ENCODE results near the gene AP1G2.

The AP1G2 gene

GRCh38 chr14:23559010-23559925 lies 8.3 kb downstream of the AP1G2 start:
- DNase-seq (ENCODE audit: low spot score): peak; percentile 61

GRCh38 chr14:23558346-23559009 lies 9.1 kb downstream of the AP1G2 start:
- no peak for FAIRE-seq
- no peak for DNase-seq (ENCODE audit: low spot score)

More at GRCh38 chr14:23559010-23559925, 8.3 kb downstream of the AP1G2 start:
- no peak for FAIRE-seq

DNA sequence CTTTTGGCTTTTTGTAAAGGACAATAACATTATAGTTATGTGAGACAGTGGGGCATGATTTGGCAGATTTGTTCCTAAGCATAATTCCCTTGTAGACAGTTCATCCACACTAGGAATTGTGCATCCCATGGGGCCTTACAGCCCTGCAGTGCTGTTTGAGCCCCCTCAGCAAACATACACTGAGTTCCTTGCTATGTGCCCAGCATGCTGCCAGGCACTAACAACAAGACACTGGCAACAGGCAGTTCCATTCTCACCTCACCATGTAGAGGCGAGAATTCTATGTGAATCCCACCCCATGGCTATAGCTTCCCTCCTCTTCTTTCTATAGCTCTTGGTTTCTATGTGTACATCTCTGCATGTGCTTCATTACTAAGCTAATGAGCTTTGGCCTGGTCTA lies 9.6 kb downstream of the AP1G2 start:
- no peak for FAIRE-seq

GRCh38 chr14:23557521-23557920 lies 10.1 kb downstream of the AP1G2 start:
- DNase-seq (ENCODE audit: low spot score): no peak
- no peak for FAIRE-seq

More for the DNA sequence above, 9.6 kb downstream of the AP1G2 start:
- no peak for DNase-seq (ENCODE audit: low spot score)

DNA sequence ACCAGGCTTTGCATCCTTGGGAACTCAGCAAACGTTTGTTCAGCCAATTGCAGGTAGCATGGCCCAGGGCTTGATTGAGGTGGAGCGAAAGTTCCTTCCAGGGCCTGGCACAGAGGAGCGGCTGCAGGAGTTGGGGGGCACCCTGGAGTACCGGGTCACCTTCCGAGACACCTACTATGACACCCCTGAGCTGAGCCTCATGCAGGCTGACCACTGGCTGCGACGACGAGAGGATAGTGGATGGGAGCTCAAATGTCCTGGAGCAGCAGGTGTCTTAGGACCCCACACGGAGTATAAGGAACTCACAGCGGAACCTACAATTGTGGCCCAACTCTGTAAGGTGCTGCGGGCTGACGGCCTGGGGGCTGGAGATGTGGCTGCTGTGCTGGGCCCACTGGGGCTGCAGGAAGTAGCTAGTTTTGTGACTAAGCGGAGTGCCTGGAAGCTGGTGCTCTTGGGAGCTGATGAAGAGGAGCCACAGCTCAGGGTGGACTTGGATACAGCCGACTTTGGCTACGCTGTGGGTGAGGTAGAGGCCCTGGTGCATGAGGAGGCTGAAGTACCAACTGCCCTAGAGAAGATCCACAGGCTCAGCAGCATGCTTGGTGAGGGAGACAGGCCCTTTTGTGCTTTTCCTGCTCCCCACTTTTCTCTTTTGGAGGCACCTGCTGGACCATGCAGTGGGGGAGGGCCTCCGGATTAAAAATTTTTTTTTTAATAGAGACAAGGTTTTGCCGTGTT lies 10.7 kb downstream of the AP1G2 start:
- FAIRE-seq (no peak), DNase-seq (ENCODE audit: low spot score) (no peak)

DNA sequence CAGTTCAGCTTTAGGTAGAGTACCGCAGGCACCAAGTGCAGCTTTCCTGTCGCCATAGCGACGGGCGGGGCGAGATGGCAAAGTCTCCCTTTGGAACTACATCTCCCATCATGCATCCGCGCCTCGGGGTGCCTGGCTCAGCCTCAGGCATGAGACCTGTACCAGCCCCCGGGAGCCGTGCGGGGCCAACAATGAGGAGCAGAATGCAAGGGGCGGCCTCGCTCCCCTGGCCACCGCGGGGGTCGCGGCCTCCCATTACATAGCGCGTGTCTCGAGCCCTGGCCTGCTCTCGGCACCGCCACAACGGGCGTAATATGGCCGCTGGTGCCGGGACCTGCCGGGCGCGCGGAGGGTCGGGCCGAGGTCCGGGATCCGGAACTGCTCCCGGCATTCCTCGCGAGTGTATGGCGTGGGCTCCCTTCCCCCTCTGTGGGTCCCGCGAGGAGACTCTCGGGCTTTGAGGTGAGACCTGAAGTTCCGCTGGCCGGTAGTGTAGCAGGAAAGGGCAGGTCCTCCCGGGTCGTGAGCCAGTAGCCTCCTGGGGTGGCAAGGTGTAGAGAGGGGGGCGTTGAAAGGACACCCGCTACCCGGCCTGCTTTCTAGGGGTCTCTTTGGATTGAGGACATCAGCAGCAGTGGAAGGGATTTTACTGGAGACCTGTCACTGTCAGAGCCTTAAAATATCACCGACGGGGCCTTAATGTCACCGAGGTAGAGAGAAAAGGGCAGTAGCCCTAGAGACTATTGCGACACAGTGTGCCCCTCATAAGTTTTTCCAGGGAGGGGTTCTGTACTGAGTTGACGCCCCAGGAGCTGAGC lies 11.5 kb downstream of the AP1G2 start, which contains the start of gene THTPA:
Gene THTPA (plus strand): TSS at position 390 of the 818 bp plus-strand sequence. CDS start 487 bp downstream, outside the sequence.
- DNase-seq (ENCODE audit: low spot score) (peak; percentile 92), FAIRE-seq (no peak)

- no peak for FAIRE-seq
- DNase-seq (ENCODE audit: low spot score): no peak
These were observed 12.1 kb downstream of the AP1G2 start for GRCh38 chr14:23555533-23555881.

DNA sequence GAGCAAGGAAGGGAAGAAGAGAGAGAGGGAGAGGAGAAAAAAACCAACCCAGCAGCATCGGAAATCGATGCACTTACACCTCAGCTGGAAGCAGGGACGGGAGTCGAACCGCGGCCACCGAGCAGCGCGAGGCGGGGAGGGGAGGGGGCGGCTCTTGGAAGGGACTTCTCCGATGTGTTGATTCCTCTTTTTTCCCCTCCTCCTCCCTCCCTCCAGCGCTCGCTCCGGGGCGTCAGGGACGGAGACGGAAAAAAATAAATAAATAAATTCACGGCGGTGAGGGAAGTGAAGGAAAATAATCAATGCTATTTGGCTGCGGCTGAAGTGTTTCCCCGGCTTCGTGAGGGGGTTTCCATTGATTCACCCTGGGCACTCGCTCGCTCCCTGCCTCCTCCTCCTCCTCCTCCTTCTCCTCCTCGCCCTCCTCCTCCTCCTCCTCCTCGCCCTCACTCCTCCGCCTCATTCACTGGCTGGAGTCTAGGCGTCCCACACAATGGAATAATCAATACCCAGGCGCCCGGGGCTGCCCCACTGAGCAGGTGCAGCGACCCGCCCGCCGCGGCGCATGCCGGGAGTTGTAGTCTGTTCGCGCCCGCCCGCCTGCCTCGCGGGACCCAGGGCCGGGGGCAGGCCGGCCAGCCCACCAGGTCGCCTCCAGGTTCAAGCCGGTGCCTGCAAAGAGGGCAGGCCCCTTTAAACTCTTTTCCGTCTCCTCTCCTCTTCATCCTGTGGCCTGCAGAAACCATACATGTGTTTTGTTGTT lies 16.1 kb downstream of the AP1G2 start, which contains the start of gene ZFHX2:
Gene ZFHX2 (minus strand): TSS at position 500 of the 763 bp plus-strand sequence. CDS start 16,440 bp downstream, outside the sequence.
- peak; percentile 94 for DNase-seq (ENCODE audit: low spot score)
- no peak for FAIRE-seq

DNA sequence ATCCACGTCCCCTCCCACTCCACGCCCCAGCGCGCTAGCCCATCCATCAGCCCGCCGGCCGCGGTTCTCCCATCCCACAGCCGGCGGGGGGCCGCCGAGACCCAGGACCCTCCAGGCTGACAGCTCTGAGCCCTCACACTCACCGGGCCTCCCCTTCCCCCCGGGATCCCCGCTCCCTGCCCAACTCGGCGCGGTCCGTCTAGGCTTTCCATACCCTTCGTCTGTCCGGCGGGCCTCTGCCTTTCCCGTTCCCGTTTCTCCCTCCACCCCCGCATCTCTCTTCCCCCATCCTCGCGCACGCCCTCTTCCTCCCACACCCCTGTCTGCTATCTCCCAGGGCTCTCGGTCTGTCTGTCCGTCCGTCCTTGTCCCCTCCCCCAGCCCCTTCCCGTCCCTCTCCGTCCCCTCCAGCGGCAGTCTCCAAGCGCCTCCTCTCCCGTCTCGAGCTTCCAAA lies 16.8 kb downstream of the AP1G2 start:
- no peak for FAIRE-seq
- DNase-seq (ENCODE audit: low spot score): peak; percentile 39

DNA sequence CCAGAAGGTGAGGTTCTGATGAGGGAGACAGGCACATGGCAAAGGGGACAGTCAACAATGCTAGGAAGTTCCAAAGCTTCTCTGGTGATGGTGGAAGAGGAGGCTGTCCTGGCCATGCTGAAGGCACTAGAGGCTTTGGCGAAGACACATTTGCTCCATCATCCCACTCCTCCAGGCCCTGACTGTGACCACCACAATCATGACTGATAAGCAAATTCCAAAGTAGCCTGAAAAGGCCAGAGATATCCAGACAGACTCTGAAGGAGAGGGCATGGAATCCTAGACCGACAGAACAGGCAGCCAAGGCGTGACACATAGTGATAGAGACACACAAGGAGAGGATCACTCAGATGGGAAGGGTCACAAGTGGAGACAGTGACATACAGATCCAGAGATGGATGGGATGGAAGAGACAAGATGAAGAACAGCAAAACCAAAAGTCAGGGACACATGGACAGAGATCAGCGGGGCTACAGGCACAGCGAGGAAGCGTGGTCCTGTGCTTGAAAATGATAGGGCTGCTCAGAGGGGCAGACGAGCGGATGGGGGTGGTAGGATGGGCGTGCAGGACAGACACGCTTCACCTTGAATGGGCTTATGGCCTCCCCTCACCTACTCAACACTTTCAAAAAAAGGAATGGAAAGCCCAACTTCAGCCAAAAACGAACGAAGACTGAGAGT lies 17.3 kb downstream of the AP1G2 start:
- no peak for FAIRE-seq
- DNase-seq (ENCODE audit: low spot score): no peak

- DNase-seq (ENCODE audit: low spot score) (no peak), FAIRE-seq (no peak)
These were observed 19.0 kb downstream of the AP1G2 start for GRCh38 chr14:23548351-23549318.

- FAIRE-seq: no peak
These were observed 19.7 kb downstream of the AP1G2 start for GRCh38 chr14:23547924-23548323.

GRCh38 chr14:23546450-23547035 lies 21.0 kb downstream of the AP1G2 start:
- DNase-seq (ENCODE audit: low spot score) (no peak), FAIRE-seq (no peak)

More at GRCh38 chr14:23547924-23548323, 19.7 kb downstream of the AP1G2 start:
- no peak for DNase-seq (ENCODE audit: low spot score)

- FAIRE-seq (no peak), DNase-seq (ENCODE audit: low spot score) (no peak)
These were observed 21.7 kb downstream of the AP1G2 start for GRCh38 chr14:23545740-23546365.

GRCh38 chr14:23544511-23545447 lies 22.8 kb downstream of the AP1G2 start:
- no peak for FAIRE-seq

DNA sequence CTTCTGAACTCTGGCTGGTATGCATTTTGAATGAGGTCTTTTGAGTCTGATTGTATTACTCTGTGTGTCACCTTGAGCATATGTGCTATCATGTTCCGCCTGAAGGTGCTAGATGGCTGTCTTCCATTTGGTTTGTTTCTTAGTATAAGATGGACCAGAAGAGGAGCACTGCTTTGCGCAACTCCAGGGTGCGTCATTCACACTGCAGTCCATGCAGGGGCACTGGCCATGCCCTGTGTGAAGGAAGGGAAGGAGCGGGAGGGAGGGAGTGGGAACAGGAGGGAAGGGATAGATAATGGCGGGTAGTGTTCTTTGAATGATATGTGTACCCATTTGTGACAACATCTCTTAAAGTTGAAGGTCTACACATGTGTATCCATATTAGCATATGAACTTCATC lies 24.2 kb downstream of the AP1G2 start:
- no peak for FAIRE-seq
- DNase-seq (ENCODE audit: low spot score): no peak

More at GRCh38 chr14:23544511-23545447, 22.8 kb downstream of the AP1G2 start:
- no peak for DNase-seq (ENCODE audit: low spot score)

Measured in urothelium cell line (cell line).